ENCODE data around the gene ACTRT2.

DNA sequence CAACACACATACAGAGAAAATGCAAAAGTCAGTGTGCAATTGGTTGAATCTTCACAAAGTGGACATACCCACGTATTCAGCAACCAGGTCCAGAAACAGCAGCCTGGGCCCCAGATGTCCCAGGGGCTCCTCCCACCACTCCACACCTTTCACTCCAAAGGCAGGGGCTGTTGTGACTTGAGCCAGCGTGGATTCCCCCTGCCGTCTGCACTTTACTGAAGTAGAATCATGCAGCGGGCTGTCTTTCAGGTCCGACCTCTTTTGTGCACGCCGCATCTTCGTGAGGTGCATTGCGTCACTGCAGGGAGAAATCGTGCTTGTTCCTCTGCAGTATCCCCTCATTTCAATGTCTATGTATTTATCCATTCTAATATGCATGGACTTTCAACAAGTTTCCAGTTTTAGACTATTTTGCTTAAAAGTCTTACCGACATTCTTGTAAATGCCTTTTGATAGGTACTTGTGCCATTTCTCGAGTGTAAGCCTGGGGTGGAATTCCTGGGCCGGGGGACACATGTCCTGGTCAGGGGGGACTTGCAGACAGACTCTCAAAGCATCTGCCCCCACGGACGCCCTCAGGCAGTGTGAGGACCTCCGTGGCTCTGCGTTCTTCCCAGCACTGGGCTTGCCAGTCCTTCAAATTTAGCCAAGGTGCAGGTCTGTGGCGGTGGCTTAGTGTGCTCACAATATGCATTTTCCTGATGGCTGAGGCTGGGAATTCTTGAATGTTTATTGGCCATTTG is 29.3 kb upstream of the ACTRT2 start:
- TF ChIP-seq, protein P1, sequence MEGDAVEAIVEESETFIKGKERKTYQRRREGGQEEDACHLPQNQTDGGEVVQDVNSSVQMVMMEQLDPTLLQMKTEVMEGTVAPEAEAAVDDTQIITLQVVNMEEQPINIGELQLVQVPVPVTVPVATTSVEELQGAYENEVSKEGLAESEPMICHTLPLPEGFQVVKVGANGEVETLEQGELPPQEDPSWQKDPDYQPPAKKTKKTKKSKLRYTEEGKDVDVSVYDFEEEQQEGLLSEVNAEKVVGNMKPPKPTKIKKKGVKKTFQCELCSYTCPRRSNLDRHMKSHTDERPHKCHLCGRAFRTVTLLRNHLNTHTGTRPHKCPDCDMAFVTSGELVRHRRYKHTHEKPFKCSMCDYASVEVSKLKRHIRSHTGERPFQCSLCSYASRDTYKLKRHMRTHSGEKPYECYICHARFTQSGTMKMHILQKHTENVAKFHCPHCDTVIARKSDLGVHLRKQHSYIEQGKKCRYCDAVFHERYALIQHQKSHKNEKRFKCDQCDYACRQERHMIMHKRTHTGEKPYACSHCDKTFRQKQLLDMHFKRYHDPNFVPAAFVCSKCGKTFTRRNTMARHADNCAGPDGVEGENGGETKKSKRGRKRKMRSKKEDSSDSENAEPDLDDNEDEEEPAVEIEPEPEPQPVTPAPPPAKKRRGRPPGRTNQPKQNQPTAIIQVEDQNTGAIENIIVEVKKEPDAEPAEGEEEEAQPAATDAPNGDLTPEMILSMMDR (IDR thresholded peaks at IDR 0.05), result no peak
- no peak for TF ChIP-seq POLR2A (IDR thresholded peaks at IDR 0.05)
- TF ChIP-seq POLR2AphosphoS5 (IDR thresholded peaks at IDR 0.05), result no peak
- no peak for TF ChIP-seq EP300 (IDR thresholded peaks at IDR 0.05)

Data from gastroesophageal sphincter (tissue), 3 donors.